ENCODE results near the gene NOC2L.
"Not testable (repeated sequence)": the region's sequence is repeated elsewhere in the genome, so short reads cannot be mapped to it uniquely, and the experiment has no call there.

NOC2L gene

DNA sequence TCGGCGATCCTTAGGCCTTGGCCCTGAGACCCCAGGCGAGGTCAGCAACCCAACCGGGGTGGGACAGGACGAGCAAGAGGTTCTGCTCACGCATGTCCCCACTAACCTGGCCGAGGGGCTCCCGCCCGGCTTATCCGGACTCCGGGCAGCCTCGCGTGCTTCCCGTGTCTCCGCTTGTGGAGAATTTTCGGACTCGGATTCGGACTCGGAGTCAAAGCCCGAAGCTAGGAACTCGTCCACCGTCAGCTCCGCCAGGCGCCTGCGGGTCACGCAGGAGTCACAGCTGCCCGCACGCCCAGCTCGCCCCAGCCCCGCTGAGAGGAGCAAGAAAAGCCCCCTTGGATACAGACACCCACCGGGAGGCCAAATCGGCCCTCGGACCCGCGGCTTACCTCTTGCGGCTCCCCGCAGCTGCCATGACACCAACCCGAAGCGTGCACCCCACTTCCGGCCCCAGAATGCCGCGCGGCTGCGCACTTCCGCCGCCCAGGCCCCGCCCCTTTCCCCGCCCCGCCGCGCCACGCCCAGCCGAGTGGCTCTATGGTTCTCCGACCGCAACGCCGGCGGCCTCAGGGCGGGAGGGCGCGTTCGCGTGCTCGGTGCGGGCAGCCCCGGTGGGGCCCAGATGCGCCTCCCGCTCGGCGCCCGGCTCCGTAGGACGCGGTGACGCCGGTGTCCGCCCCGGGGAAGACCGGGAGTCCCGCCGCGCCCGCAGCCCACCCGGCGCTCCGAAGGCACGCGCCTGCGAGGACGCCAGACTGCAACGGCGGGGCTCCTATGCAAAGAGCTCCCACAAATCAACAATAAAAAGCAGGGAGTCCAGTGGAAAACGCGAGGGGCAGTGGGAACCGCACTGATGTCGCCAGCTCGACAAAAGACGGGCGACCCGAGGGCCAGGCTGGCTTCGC lies at the start of gene NOC2L:
Gene NOC2L (minus strand): TSS at position 434 of the 908 bp plus-strand sequence. CDS start 16 bp downstream, at position 418.
- peak; percentile 98 for DNase-seq

DNA sequence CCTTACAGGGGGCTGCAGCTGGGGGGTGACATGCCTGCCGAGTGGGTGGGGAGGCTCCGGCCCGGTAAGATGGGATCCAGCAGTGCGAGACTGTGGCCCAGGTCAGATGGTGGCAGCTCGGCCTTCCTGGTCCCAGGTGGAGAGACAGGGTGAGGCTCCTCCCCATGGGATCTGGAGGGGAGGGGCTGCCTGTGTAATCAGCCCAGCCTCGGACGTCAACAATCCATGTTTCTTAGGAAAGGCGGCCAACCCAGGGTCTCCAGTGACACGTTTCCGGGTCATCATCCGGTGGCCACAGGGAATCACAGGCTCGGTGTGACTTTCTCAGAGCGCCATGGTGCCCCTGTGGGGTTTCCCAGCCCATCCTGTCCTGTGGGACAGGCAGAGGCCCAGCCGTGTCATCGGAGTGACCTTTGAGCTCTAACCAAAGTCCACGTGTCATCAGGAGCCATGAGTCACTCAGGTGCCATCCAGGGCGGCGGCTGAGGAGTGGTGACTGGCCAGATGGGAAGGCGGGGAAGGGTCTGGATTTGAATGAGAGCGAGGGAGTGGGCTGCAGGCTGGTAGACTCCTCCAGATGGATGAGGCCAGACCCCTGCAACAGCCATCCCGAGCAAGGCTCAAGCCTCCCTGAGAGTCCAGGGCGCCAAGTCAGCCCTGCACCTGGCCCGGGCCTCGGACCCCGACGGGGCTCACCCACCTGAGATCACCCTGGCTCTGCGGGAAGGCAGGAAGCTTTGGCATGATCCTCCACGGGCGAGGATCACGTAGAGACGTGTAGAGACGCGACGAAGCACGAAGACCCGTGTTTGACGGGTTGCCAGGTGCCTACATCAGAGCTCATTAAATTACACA lies 47.5 kb upstream of the NOC2L start:
- DNase-seq: no peak

DNA sequence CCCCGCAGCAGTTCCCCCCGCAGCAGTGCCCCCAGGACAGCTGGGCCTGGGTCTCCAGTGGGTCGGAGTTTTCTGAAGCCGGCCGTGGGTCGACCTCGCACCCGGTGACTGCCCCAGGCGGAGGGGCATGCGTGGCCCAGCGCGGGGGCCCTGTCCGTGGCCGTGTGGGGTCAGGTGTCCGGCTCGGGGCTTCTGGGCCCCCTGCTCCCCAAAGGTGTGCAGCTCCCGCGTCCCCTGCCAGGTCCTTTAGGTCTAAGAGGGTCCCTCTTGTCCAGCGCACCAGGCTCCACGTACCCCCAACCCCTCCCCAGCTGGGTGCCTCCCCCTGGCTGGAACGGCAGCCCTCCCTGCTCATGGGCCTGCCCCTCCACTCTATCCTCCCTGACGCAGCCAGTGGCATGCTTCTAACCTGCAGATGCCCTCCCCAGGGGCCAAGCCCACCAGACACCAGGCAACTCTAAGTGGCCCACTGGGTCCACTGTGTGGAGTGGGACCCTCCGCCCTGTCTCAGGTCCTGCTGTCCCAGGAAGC lies 46.8 kb upstream of the NOC2L start:
- DNase-seq: no peak

DNA sequence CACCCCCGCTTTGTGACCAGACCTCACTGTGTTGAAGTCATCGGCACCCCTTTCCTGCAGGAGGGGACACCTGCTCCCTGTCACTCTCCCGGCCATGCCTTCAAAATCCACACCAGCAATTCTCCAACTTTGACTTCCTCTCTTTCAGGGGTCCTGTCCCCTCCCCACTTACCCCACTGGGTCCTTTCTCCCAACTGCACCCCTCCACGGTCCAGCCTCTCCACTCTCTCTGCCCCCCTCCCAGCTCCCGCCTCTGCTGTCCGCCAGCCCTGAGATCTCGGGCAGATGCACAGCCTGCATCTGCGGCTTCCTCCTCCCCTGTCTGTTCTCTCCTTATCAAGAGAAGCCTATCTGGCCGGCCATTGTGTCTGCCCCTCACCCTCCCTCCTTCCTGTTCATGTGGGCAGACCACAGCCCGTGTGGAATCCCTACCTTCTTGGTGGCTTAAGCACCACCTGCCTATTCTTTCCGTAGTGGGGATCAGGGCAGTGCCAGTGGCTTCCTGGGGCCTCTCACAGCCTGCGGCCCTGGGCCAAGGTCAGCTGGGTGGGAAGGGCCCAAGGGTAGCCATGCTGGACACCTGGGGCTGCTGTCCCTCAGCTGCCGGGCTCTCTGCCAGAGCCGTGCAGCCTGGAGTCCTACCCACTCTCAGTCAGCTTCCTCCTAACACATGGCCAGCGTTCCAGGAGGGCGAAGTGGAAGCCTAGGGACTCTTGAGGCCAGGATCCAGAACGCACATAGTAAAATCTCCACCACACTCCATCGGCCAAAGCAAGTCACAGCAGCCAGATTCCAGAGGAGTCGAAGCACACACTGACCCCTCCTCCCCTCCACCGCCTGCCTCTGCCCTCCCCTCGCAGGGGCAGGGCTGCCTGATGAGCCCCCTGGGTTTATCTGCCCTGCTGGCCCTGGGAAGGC lies 46.0 kb upstream of the NOC2L start:
- no peak for DNase-seq

DNA sequence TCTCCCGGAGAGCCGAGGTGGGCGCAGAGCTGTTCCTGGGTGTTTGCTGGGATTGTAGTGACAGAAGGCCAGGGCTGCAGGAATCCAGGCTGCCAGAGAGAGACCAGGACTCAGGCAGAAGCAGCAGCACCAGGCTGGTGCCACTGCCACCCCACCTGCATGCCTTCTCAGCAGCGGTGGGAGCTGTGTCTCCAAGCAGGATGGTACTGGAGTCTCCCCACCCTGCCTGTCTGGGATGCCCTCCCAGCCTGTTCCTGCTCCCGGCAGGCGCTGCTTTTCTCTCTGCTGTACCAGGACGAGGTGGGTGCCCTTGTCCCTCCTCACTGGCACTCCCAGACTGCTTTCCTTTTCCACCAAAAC lies 45.3 kb upstream of the NOC2L start:
- no peak for DNase-seq

- no peak for DNase-seq
These were observed 44.8 kb upstream of the NOC2L start for GRCh38 chr1:1003618-1004419.

DNA sequence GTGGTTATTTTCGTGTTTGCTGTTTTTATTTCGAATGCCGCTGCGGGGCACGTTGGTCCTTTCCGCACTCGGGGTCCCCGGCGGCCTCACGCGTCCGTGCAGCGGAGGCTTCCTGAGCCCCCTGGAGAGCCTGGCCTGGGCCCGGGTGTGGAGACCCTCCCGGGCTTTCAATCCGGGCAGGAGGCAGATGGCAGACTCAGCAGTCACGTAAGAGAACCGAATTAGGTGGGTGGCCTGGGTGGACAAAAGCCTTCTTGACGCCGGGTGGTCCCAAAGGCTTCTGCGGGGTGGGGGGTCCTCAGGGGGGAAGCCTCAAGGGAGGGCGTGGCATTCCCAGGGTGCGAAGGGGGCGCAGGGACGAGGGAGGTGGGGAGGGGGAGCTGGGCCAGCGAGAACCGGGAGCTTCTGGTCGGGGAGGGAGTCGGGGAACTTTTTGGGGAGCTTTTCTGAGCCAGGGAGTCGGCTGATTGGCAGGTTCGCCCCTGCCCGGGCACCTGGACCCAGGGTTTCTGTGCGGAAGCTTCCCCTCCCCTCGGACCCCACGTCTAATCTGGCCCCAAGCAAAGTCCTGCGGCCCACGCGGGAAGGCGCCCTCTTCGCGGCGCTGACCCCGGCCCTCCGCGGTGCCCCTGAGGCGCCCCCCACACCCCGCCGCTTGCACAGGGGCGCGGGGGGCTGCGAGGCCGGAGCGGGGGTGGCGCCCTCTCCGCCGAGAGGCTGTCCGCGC lies 42.2 kb upstream of the NOC2L start:
- DNase-seq: no peak

DNA sequence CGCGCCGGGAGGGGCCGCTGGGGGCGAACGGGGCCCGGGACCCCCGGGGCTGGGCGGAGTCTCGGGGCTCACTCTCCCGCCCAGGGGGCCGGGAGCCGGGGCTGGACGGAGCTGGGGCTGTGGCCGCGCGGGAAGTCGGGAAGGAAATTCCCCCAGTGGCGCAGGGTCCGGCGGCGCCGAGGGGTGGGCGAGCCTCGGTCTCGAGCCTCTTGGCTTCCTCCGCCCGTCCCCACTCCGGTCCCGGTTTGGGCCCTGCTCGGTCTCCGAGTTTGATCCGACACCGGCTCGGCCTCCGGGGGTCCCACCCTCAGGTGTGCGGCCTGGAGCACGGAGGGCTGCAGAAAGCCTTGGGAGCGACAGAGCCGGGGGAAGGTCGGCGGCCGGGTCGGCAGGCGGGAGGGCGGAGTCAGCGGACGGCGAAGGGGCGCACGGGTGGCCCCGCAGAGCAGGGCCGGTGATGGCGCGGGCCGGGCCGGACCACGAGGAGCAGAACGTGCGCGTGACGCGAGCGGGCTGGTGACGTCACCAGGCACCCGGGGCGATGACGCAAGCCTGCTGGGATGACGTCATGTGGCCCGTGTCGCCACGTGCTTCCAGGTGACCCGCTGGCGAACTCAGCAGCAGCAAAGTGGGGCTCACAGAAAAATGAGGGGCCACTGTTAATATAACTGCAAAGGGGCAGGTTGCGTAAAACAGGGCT lies 41.5 kb upstream of the NOC2L start:
- DNase-seq: peak; percentile 78

GRCh38 chr1:999725-1000356 lies 40.8 kb upstream of the NOC2L start, which contains the start of gene HES4:
HES4 (minus strand) TSS chr1:1000097; CDS start chr1:999973, 124 bp downstream.
- DNase-seq: peak; percentile 62

- no peak for DNase-seq
These were observed 40.1 kb upstream of the NOC2L start for GRCh38 chr1:998995-999724.

GRCh38 chr1:998745-998994 lies 39.6 kb upstream of the NOC2L start:
- no peak for DNase-seq

GRCh38 chr1:997993-998744 lies 39.1 kb upstream of the NOC2L start:
- DNase-seq: no peak

DNA sequence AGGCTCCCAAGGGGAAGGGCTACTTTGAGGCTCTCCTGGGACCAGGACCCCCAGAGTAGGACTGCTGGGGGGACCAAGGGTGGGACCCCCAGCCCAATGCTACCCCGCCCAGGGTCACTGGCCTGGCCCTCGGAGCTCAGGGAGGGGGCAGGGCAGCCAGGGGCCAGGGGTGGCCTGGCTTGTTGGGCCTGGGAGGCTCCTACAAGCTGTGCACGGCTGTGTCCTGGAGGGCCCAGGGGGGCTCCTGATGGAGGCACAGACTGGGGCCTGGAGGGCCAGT lies 38.6 kb upstream of the NOC2L start:
- DNase-seq: no peak

GRCh38 chr1:996851-997712 lies 38.0 kb upstream of the NOC2L start:
- DNase-seq: no peak

- DNase-seq: no peak
These were observed 36.9 kb upstream of the NOC2L start for GRCh38 chr1:995665-996633.

- not testable (repeated sequence) for DNase-seq
These were observed 35.5 kb upstream of the NOC2L start for GRCh38 chr1:994546-994945.

Data from activated T-cell treated with anti-CD3 and anti-CD28 coated beads for 4 hours (primary cell).